Effector memory CD4-positive, alpha-beta T cell (primary cell): ENCODE measurements around the gene EPHB6.

Experiments used
- DNase-seq, 3 donors: peaks; one replicate each; pipeline ENCODE4 v3.0.0-alpha.2; 2020
- H3K27ac ChIP-seq: 2 replicates; pipeline ENCODE4 v1.7.0; 2013; ENCODE audit warnings: mild to moderate bottlenecking, low read length, moderate library complexity; ENCODE audit not compliant: insufficient read depth, poor library complexity, severe bottlenecking
- H3K27me3 ChIP-seq: replicated peaks from 2 replicates; pipeline ENCODE4 v1.7.0; 2013; ENCODE audit warnings: mild to moderate bottlenecking, low read length; ENCODE audit not compliant: insufficient read depth, control insufficient read depth, poor library complexity, severe bottlenecking
- H3K36me3 ChIP-seq: 2 replicates; pipeline ENCODE4 v1.7.0; 2013; ENCODE audit warnings: mild to moderate bottlenecking, low read length, moderate library complexity; ENCODE audit not compliant: control insufficient read depth, insufficient read depth
- H3K4me1 ChIP-seq: 2 replicates; pipeline ENCODE4 v1.7.0; 2013; ENCODE audit warnings: low read length, mild to moderate bottlenecking; ENCODE audit not compliant: control insufficient read depth, insufficient read depth, poor library complexity, severe bottlenecking
- H3K4me3 ChIP-seq: 2 replicates; pipeline ENCODE4 v1.7.0; 2013; ENCODE audit warnings: low read length, low read depth, mild to moderate bottlenecking; ENCODE audit not compliant: insufficient read depth, poor library complexity, severe bottlenecking
- H3K9me3 ChIP-seq: 2 replicates; pipeline ENCODE4 v1.7.0; 2013; ENCODE audit warnings: mild to moderate bottlenecking, low read length, moderate library complexity; ENCODE audit not compliant: control insufficient read depth

The EPHB6 gene

GRCh38 chr7:142906643-142907042 is 51.8 kb downstream of the EPHB6 start:
- Histone ChIP-seq H3K4me3 (no peak overlapping the region), H3K27me3 (no peaks in the 10 kb centered on the region), H3K4me1 (no peaks in the 10 kb centered on the region), H3K27ac (no peak overlapping the region), H3K9me3 (no peaks in the 10 kb centered on the region), H3K36me3 (no peaks in the 10 kb centered on the region)
- no peak for DNase-seq

GRCh38 chr7:142908290-142908689 is 53.4 kb downstream of the EPHB6 start:
- Histone ChIP-seq H3K9me3 (no peaks in the 10 kb centered on the region), H3K4me3 (no peak overlapping the region), H3K36me3 (no peaks in the 10 kb centered on the region), H3K27ac (no peak overlapping the region), H3K4me1 (no peaks in the 10 kb centered on the region), H3K27me3 (no peaks in the 10 kb centered on the region)
- no peak for DNase-seq

- Histone ChIP-seq H3K9me3 (no peaks in the 10 kb centered on the region), H3K36me3 (no peaks in the 10 kb centered on the region), H3K4me1 (no peaks in the 10 kb centered on the region), H3K27ac (no peak overlapping the region), H3K4me3 (no peak overlapping the region), H3K27me3 (no peaks in the 10 kb centered on the region)
- no peak for DNase-seq
Observed at GRCh38 chr7:142908921-142909890, 54.3 kb downstream of the EPHB6 start.

DNA sequence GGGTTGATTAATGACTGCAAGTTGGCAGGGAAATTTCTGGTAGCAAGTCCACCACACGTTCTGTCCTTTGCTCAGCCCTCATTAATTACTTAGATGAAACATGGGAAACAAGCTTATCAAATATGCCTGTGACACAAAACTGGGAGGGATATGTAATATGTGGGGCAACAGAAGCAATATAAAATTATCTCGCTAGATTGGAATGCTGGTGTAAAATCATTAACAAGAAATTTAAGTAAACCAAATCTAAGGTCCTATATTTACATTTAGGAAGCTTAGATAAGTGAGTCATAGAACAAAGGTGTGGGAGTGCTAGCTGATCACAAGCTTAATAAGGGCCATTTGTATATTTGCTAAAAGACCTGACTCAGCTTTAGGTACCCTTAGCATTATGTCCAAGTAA is 55.2 kb downstream of the EPHB6 start:
- no peaks in the 10 kb centered on the region for H3K4me1 ChIP-seq
- no peak overlapping the region for H3K4me3 ChIP-seq
- DNase-seq: no peak
- no peaks in the 10 kb centered on the region for H3K27me3 ChIP-seq
- no peaks in the 10 kb centered on the region for H3K36me3 ChIP-seq
- H3K27ac ChIP-seq: no peak overlapping the region
- no peaks in the 10 kb centered on the region for H3K9me3 ChIP-seq

GRCh38 chr7:142910481-142910880 is 55.6 kb downstream of the EPHB6 start:
- Histone ChIP-seq H3K27ac (no peak overlapping the region), H3K4me3 (no peak overlapping the region), H3K36me3 (no peaks in the 10 kb centered on the region), H3K27me3 (no peaks in the 10 kb centered on the region), H3K9me3 (no peaks in the 10 kb centered on the region), H3K4me1 (no peaks in the 10 kb centered on the region)
- DNase-seq: no peak

DNA sequence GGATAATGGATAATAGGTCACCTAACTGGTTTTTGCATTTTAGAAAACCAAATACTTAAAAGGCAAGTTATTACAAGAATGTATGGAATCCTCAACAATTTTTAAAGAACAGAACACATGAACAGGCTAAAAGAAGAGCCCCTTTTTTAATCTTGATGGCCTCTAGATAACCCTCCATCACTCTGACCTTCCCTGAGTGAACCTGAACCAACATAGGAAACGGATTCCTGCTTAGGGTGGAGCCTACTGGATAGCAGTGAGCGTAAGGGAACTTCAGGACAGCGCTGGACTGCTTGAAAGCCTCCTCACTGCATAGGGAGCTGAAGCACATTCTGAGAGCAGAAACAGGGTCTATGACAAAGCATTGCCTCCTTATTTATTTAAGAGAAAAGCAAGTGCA is 58.2 kb downstream of the EPHB6 start:
- Histone ChIP-seq H3K9me3 (no peaks in the 10 kb centered on the region), H3K27me3 (no peaks in the 10 kb centered on the region), H3K4me1 (no peaks in the 10 kb centered on the region), H3K27ac (no peak overlapping the region), H3K4me3 (no peak overlapping the region), H3K36me3 (no peaks in the 10 kb centered on the region)
- DNase-seq: no peak

DNA sequence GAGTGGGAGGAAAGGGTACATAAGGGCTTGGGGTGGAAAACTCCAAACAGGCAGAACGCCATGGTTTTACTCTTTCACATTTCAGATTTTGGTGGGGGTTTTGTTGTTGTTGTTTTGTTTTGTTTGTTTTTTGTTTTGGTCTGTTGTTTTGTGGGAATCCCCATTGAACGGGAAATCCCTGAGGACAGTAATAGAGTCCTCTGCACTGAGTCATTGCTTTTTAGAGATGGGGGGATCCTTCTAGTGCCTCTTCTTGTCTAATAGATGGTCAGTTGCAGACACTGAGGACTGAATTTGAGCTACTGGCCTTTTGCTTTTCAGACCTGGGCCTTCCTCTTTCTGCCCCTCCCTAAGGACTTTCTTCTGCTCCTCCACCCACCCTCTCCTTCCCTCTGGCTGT is 58.7 kb downstream of the EPHB6 start:
- Histone ChIP-seq H3K27ac (no peak overlapping the region), H3K9me3 (no peaks in the 10 kb centered on the region), H3K27me3 (no peaks in the 10 kb centered on the region), H3K4me3 (no peak overlapping the region), H3K36me3 (no peaks in the 10 kb centered on the region), H3K4me1 (no peaks in the 10 kb centered on the region)
- DNase-seq: no peak

DNA sequence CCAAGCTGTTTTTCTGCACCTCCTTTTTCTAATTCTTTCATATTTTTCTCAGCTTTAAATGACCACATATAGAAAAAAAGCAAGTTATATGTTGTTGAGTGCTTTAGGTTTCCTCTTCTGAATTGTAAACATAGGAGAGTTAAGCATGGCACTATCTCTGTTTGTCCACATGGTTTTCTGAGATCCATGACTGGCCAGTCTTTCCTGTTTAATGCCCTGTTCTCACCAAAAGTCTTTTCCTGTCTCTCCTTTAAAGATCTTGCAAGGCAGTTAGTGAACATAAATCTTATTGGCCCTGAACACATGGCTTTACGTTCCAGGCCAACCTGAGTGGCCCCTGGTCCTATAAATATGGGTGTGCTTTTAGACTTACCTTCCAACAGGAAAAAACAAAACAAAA is 59.2 kb downstream of the EPHB6 start:
- Histone ChIP-seq H3K36me3 (no peaks in the 10 kb centered on the region), H3K27ac (no peak overlapping the region), H3K9me3 (no peaks in the 10 kb centered on the region), H3K27me3 (no peaks in the 10 kb centered on the region), H3K4me1 (no peaks in the 10 kb centered on the region), H3K4me3 (no peak overlapping the region)
- no peak for DNase-seq

GRCh38 chr7:142915315-142915714 is 60.4 kb downstream of the EPHB6 start:
- no peaks in the 10 kb centered on the region for H3K27me3 ChIP-seq
- no peak overlapping the region for H3K27ac ChIP-seq
- H3K4me1 ChIP-seq: no peaks in the 10 kb centered on the region
- no peak for DNase-seq
- H3K9me3 ChIP-seq: no peaks in the 10 kb centered on the region
- H3K4me3 ChIP-seq: no peak overlapping the region
- no peaks in the 10 kb centered on the region for H3K36me3 ChIP-seq

- no peaks in the 10 kb centered on the region for H3K4me1 ChIP-seq
- no peak overlapping the region for H3K27ac ChIP-seq
- H3K36me3 ChIP-seq: no peaks in the 10 kb centered on the region
- H3K9me3 ChIP-seq: no peaks in the 10 kb centered on the region
- no peaks in the 10 kb centered on the region for H3K27me3 ChIP-seq
- H3K4me3 ChIP-seq: no peak overlapping the region
- DNase-seq: no peak
Observed at GRCh38 chr7:142916508-142916907, 61.6 kb downstream of the EPHB6 start.
